H1 (cell line): ENCODE measurements around the gene BARX1. TPM values are rescaled to one million over a fixed set of nuclear protein-coding genes. Genes with fewer than 3 reads are reported as not detected.

ENCODE experiments used
- BRCA1 ChIP-seq: IDR thresholded peaks from 2 replicates; pipeline ENCODE4 v1.6.1; 2012; ENCODE audit warnings: low read depth, low read length, improper control_type of control experiment
- CBX5 ChIP-seq: fragments of 300-800, 300-1000 bp; sonication (generic); IDR thresholded peaks from 2 replicates; pipeline ENCODE4 v1.7.1; 2016; ENCODE audit warnings: antibody characterized with exemption, low read length, low read depth
- EGR1 ChIP-seq: IDR thresholded peaks from 2 replicates; pipeline ENCODE4 v1.6.1; 2011; ENCODE audit warnings: low read depth, low read length, borderline replicate concordance
- HDAC6 ChIP-seq: IDR thresholded peaks from one replicate; pipeline ENCODE4 v1.7.1; 2012; ENCODE audit warnings: low read depth, mild to moderate bottlenecking, inconsistent platforms, low read length, moderate library complexity
- KDM1A ChIP-seq: fragments of 200-600, 300-600 bp; sonication (generic); IDR thresholded peaks from 2 replicates; pipeline ENCODE4 v1.7.1; 2016; ENCODE audit warnings: mild to moderate bottlenecking, low read length, borderline replicate concordance
- KDM4A ChIP-seq: IDR thresholded peaks from one replicate; pipeline ENCODE4 v1.7.1; 2012; ENCODE audit warnings: low read depth, mild to moderate bottlenecking, moderate library complexity, low read length, inconsistent platforms; ENCODE audit not compliant: severe bottlenecking
- PHF8 ChIP-seq: fragments of 200-600 bp; sonication (generic); conservative IDR thresholded peaks from 2 replicates; pipeline ENCODE4 v1.7.1; 2012; ENCODE audit warnings: low read depth, mild to moderate bottlenecking, inconsistent platforms, low read length, moderate library complexity
- RXRA ChIP-seq: IDR thresholded peaks from 2 replicates; pipeline ENCODE4 v1.6.1; 2011; ENCODE audit warnings: low read depth, mild to moderate bottlenecking, low read length, moderate library complexity; ENCODE audit not compliant: insufficient read depth
- SIN3A ChIP-seq, 2 experiments: IDR thresholded peaks in 1 of 2; conservative IDR thresholded peaks in 1 of 2; 2 replicates each; pipeline ENCODE4 v1.6.1; 2011 to 2012; ENCODE audit warnings: low read length in 2 of 2, improper control_type of control experiment in 1 of 2, low read depth in 1 of 2, mild to moderate bottlenecking in 1 of 2
- polyA plus RNA-seq, 7 experiments: library from polyadenylated mRNA; depleted of rRNA in 3 of 7; stranded (reverse) in 5 of 7; unstranded in 2 of 7; fragments of >200 nt in 5 of 7; fragments of 200-250 nt in 2 of 7; gene quantifications; 1 replicate in 5 of 7; 2 replicates in 1 of 7; 4 replicates in 1 of 7; pipeline versions ENCODE4 v1.2.1 to v1.2.3, GENCODE V29; 2011 to 2013; ENCODE audit warnings: missing spikeins in 2 of 7, mixed read lengths in 2 of 7
- total RNA-seq: library from RNA; stranded (reverse); fragmentation: NEBNext Ultra II Directional; extraction: Animal tissue kit (Norgen Biotek cat#: 25700); gene quantifications from 2 replicates; pipeline ENCODE4 v1.2.1, GENCODE V29; 2021

Gene BARX1
- total and polyA plus RNA-seq, 2 of the 8 experiments (the other 6 are each of a cell fraction or from before 2014, with no cell fraction given), result 0.79 to 2.6 TPM

- no peak for TF ChIP-seq BRCA1
- TF ChIP-seq HDAC6, result no peak
- TF ChIP-seq KDM1A, result no peak
- no peak for TF ChIP-seq PHF8
- TF ChIP-seq SIN3A (conservative IDR thresholded peaks at IDR 0.05 in 1 of 2, IDR thresholded peaks at IDR 0.05 in 1 of 2; ENCODE audit: low read depth in 1 of 2, low read length in 2 of 2), result no peak
- TF ChIP-seq KDM4A, result no peak
- no peak for TF ChIP-seq RXRA
- no peak for TF ChIP-seq EGR1
- no peak for TF ChIP-seq CBX5
These were observed 13.0 kb downstream of the BARX1 start (continued) for GRCh38 chr9:93942161-93942560.
